ENCODE measurements around the gene LST1.

Gene LST1

GRCh38 chr6:31557443-31558317, 28.4 kb upstream of the LST1 start:
- Mint-ChIP-seq H3K4me3 (peak overlapping the region; percentile 33), H3K9me3 (no peaks in the 10 kb centered on the region), H3K4me1 (peaks cover 66% of the 10 kb centered on the region), H3K27me3 (no peaks in the 10 kb centered on the region), H3K27ac (peak overlapping the region; percentile 94), H3K36me3 (peaks cover 18% of the 10 kb centered on the region)

GRCh38 chr6:31558318-31558625, 27.8 kb upstream of the LST1 start:
- Mint-ChIP-seq H3K27ac (peak overlapping the region; percentile 94), H3K9me3 (no peaks in the 10 kb centered on the region), H3K4me3 (peak overlapping the region; percentile 81), H3K4me1 (peaks cover 72% of the 10 kb centered on the region), H3K27me3 (no peaks in the 10 kb centered on the region), H3K36me3 (peaks cover 22% of the 10 kb centered on the region)

GRCh38 chr6:31558631-31559500, 27.2 kb upstream of the LST1 start:
- H3K4me3 Mint-ChIP-seq, result peak overlapping the region; percentile 81
- no peaks in the 10 kb centered on the region for H3K9me3 Mint-ChIP-seq
- no peaks in the 10 kb centered on the region for H3K27me3 Mint-ChIP-seq
- peak overlapping the region; percentile 94 for H3K27ac Mint-ChIP-seq
- H3K36me3 Mint-ChIP-seq, result peaks cover 25% of the 10 kb centered on the region
- H3K4me1 Mint-ChIP-seq, result peaks cover 76% of the 10 kb centered on the region

GRCh38 chr6:31559606-31559957, 26.5 kb upstream of the LST1 start:
- Mint-ChIP-seq H3K9me3 (no peaks in the 10 kb centered on the region), H3K27ac (peak overlapping the region; percentile 94), H3K4me3 (peak overlapping the region; percentile 81), H3K4me1 (peaks cover 77% of the 10 kb centered on the region), H3K36me3 (peaks cover 26% of the 10 kb centered on the region), H3K27me3 (no peaks in the 10 kb centered on the region)

- Mint-ChIP-seq H3K4me1 (peaks cover 79% of the 10 kb centered on the region), H3K9me3 (no peaks in the 10 kb centered on the region), H3K27ac (peak overlapping the region; percentile 94), H3K4me3 (peak overlapping the region; percentile 81), H3K36me3 (peaks cover 30% of the 10 kb centered on the region), H3K27me3 (no peaks in the 10 kb centered on the region)
These were observed 25.9 kb upstream of the LST1 start for GRCh38 chr6:31559958-31560696.

GRCh38 chr6:31560697-31561058, 25.4 kb upstream of the LST1 start:
- Mint-ChIP-seq H3K9me3 (no peaks in the 10 kb centered on the region), H3K4me1 (peaks cover 84% of the 10 kb centered on the region), H3K27me3 (no peaks in the 10 kb centered on the region), H3K36me3 (peaks cover 33% of the 10 kb centered on the region), H3K27ac (peak overlapping the region; percentile 94), H3K4me3 (peak overlapping the region; percentile 81)

GRCh38 chr6:31567531-31568370, 18.3 kb upstream of the LST1 start:
- no peaks in the 10 kb centered on the region for H3K9me3 Mint-ChIP-seq
- H3K27ac Mint-ChIP-seq, result peak overlapping the region; percentile 93
- H3K36me3 Mint-ChIP-seq, result peaks cover 25% of the 10 kb centered on the region
- no peaks in the 10 kb centered on the region for H3K27me3 Mint-ChIP-seq
- peaks cover 77% of the 10 kb centered on the region for H3K4me1 Mint-ChIP-seq
- peak overlapping the region; percentile 82 for H3K4me3 Mint-ChIP-seq

- Mint-ChIP-seq H3K36me3 (peaks cover 23% of the 10 kb centered on the region), H3K4me3 (peak overlapping the region; percentile 82), H3K27me3 (no peaks in the 10 kb centered on the region), H3K27ac (peak overlapping the region; percentile 93), H3K4me1 (peaks cover 76% of the 10 kb centered on the region), H3K9me3 (no peaks in the 10 kb centered on the region)
These were observed 17.5 kb upstream of the LST1 start for GRCh38 chr6:31568537-31568961.

GRCh38 chr6:31569861-31570536, 16.1 kb upstream of the LST1 start:
- peak overlapping the region; percentile 99 for H3K4me3 Mint-ChIP-seq
- H3K36me3 Mint-ChIP-seq, result peaks cover 19% of the 10 kb centered on the region
- H3K9me3 Mint-ChIP-seq, result no peaks in the 10 kb centered on the region
- peak overlapping the region; percentile 64 for H3K27ac Mint-ChIP-seq
- H3K27me3 Mint-ChIP-seq, result no peaks in the 10 kb centered on the region
- peaks cover 81% of the 10 kb centered on the region for H3K4me1 Mint-ChIP-seq

- Mint-ChIP-seq H3K4me1 (peaks cover 95% of the 10 kb centered on the region), H3K27me3 (no peaks in the 10 kb centered on the region), H3K4me3 (peak within 1 kb of the TSS; percentile 99), H3K9me3 (no peaks in the 10 kb centered on the region), H3K27ac (peak within 1 kb of the TSS; percentile 99), H3K36me3 (peaks cover 30% of the 10 kb centered on the region)
These were observed 13.8 kb upstream of the LST1 start, which contains the start of gene LTA for GRCh38 chr6:31572041-31572911. TSS of gene LTA (plus strand) at chr6:31572289. CDS start at chr6:31572743, 454 bp downstream.

- H3K4me3 Mint-ChIP-seq, result peak overlapping the region; percentile 99
- no peaks in the 10 kb centered on the region for H3K27me3 Mint-ChIP-seq
- no peaks in the 10 kb centered on the region for H3K9me3 Mint-ChIP-seq
- peak overlapping the region; percentile 99 for H3K27ac Mint-ChIP-seq
- H3K4me1 Mint-ChIP-seq, result peaks cover 87% of the 10 kb centered on the region
- peaks cover 29% of the 10 kb centered on the region for H3K36me3 Mint-ChIP-seq
These were observed 12.6 kb upstream of the LST1 start for GRCh38 chr6:31573239-31574105.

- no peaks in the 10 kb centered on the region for H3K9me3 Mint-ChIP-seq
- peak overlapping the region; percentile 99 for H3K27ac Mint-ChIP-seq
- no peaks in the 10 kb centered on the region for H3K27me3 Mint-ChIP-seq
- H3K4me3 Mint-ChIP-seq, result peak overlapping the region; percentile 99
- peaks cover 87% of the 10 kb centered on the region for H3K4me1 Mint-ChIP-seq
- peaks cover 33% of the 10 kb centered on the region for H3K36me3 Mint-ChIP-seq
These were observed 11.7 kb upstream of the LST1 start for GRCh38 chr6:31574106-31575061.

All from activated naive CD4-positive, alpha-beta T cell treated with anti-CD3 and anti-CD28 coated beads, Interleukin-2, amount 50 U/mL, for 24 hours (primary cell).